Adrenal gland (tissue), 5 donors: Measurements from ENCODE around the gene TRAF1.

Experiments used
- CTCF ChIP-seq, 6 experiments: fragments of 450-650 bp in 4 of 6; fragments of 200-600 bp in 2 of 6; sonication (generic) in 1 of 6; IDR thresholded peaks; 1 replicate in 5 of 6; 2 replicates in 1 of 6; pipeline versions ENCODE4 v1.5.1 to v1.8.0; 2016 to 2021; ENCODE audit warnings: antibody characterized with exemption in 6 of 6, mild to moderate bottlenecking in 2 of 6, moderate library complexity in 1 of 6
- POLR2A ChIP-seq, 2 donors: fragments of 450-650 bp; IDR thresholded peaks; one replicate each; pipeline ENCODE4 v1.6.1; 2017; ENCODE audit warnings: antibody characterized with exemption in 2 of 2, mild to moderate bottlenecking in 2 of 2, moderate library complexity in 1 of 2
- donor health status: DM: no; HTN: no; CAD: no.

DNA sequence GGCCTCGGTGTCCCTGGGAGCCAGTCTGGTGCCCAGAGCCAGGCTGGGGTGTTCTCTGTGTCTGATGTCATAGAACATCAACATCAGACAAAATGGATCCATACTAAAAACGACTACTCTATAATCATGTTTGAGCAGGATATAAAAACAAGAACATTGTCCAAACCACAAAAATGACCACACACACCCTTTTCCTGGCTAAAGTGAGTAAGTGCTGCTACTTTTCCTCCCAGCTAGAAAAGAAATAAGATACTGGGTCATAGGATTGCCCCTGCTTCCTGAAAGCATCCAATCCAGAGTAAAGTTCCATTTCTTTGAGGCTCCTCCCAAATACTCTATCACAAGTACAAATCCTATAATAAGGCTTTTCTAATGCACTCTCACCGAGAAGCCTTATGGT is 19.7 kb upstream of the TRAF1 start:
- TF ChIP-seq CTCF (IDR thresholded peaks at IDR 0.05) = no peak
- no peak for TF ChIP-seq POLR2A (IDR thresholded peaks at IDR 0.05)
